Right ventricle myocardium inferior (tissue), 1 donor: Measurements from ENCODE around the gene CDH23. TPM values are rescaled to one million over a fixed set of nuclear protein-coding genes. Genes with fewer than 3 reads are reported as not detected.
A peak's percentile ranks its signal among the peaks of the same experiment; 100 is the strongest.

Source experiments
- ATAC-seq: fragments of 200-7000 bp; cut with Tn5 transposase; one replicate; pipeline ENCODE4 v1.9.1; 2020; ENCODE audit warnings: mild to moderate bottlenecking, moderate library complexity
- DNase-seq: peaks from one replicate; pipeline ENCODE4 v3.0.0; 2021; ENCODE audit errors: missing footprints
- intact Hi-C: fragments of 100-400 bp; cut with DNase I; formaldehyde crosslinking; loops from one replicate; pipeline ENCODE4 v1.11.0; 2022
- total RNA-seq: library from RNA; stranded (reverse); fragmentation: NEBNext Ultra II Directional; extraction: Animal tissue kit (Norgen Biotek cat#: 25700); gene quantifications from one replicate; pipeline ENCODE4 v1.2.1, GENCODE V29; 2021
- donor health status: DM: no; HTN: yes; CAD: no; lungs with severe emphysema.

Gene CDH23
- total RNA-seq, 1 donor from 2014 or later: 4.8 TPM

GRCh38 chr10:71388583-71389310 is 8.0 kb upstream of the CDH23 start:
- DNase-seq: no peak
- intact Hi-C loops: loop anchor here (5.0 to 10.0 kb wide), 2 partner anchors 219 to 666 kb away; no protein-coding TSS in a partner anchor
- ATAC-seq: no peak

GRCh38 chr10:71389768-71390460 is 6.8 kb upstream of the CDH23 start:
- intact Hi-C loops: loop anchor here (5.0 to 10.0 kb wide), 2 partner anchors 217 to 665 kb away; no protein-coding TSS in a partner anchor
- ATAC-seq (no peak), DNase-seq (no peak)

GRCh38 chr10:71390461-71390835 is 6.3 kb upstream of the CDH23 start:
- DNase-seq (no peak), ATAC-seq (no peak)
- intact Hi-C loops: no loop called here

GRCh38 chr10:71390921-71391690 is 5.6 kb upstream of the CDH23 start:
- no peak for ATAC-seq
- intact Hi-C loops: no loop called here
- DNase-seq: no peak

- no peak for DNase-seq
- ATAC-seq: no peak
- intact Hi-C loops: no loop called here
These were observed 5.0 kb upstream of the CDH23 start for GRCh38 chr10:71391701-71392100.

GRCh38 chr10:71392292-71392691 is 4.4 kb upstream of the CDH23 start:
- intact Hi-C loops: no loop called here
- no peak for ATAC-seq
- DNase-seq: no peak

GRCh38 chr10:71392791-71393781 is 3.6 kb upstream of the CDH23 start:
- DNase-seq (no peak), ATAC-seq (no peak)
- intact Hi-C loops: no loop called here

GRCh38 chr10:71393841-71394475 is 2.8 kb upstream of the CDH23 start:
- intact Hi-C loops: loop anchor here (2.0 kb wide), 1 partner anchor 315 kb away; no protein-coding TSS in a partner anchor
- DNase-seq (no peak), ATAC-seq (no peak)

- intact Hi-C loops: loop anchor here (2.0 kb wide), 1 partner anchor 314 kb away; no protein-coding TSS in a partner anchor
- DNase-seq: no peak
These were observed 1.7 kb upstream of the CDH23 start for GRCh38 chr10:71394926-71395562.

GRCh38 chr10:71395621-71396020 is 1.1 kb upstream of the CDH23 start:
- ATAC-seq (no peak), DNase-seq (no peak)
- intact Hi-C loops: loop anchor here (1.0 to 2.0 kb wide), 3 partner anchors 90 to 313 kb away; no protein-coding TSS in a partner anchor

More at GRCh38 chr10:71394926-71395562, 1.7 kb upstream of the CDH23 start:
- no peak for ATAC-seq

- DNase-seq (peak; percentile 76), ATAC-seq (peak; percentile 92)
- intact Hi-C loops: loop anchor here (1.0 kb wide), 2 partner anchors 89 to 174 kb away; no protein-coding TSS in a partner anchor
These were observed 523 bp upstream of the CDH23 start for GRCh38 chr10:71396084-71396710.

- ATAC-seq (no peak), DNase-seq (no peak)
- intact Hi-C loops: no loop called here
These were observed 834 bp downstream of the CDH23 start for GRCh38 chr10:71397296-71398212.

- no peak for DNase-seq
- ATAC-seq: no peak
- intact Hi-C loops: no loop called here
These were observed 2.3 kb downstream of the CDH23 start for GRCh38 chr10:71398976-71399375.

- DNase-seq: no peak
- ATAC-seq: no peak
- intact Hi-C loops: no loop called here
These were observed 3.2 kb downstream of the CDH23 start for GRCh38 chr10:71399946-71400345.

GRCh38 chr10:71401056-71401455 is 4.3 kb downstream of the CDH23 start:
- DNase-seq: no peak
- ATAC-seq: no peak
- intact Hi-C loops: no loop called here

GRCh38 chr10:71402005-71402404 is 5.3 kb downstream of the CDH23 start:
- no peak for ATAC-seq
- intact Hi-C loops: no loop called here
- DNase-seq: no peak
